Measurements from ENCODE around the gene YWHAE. TPM values are rescaled to one million over a fixed set of nuclear protein-coding genes. Genes with fewer than 3 reads are reported as not detected.
"Not testable (repeated sequence)": the region's sequence is repeated elsewhere in the genome, so short reads cannot be mapped to it uniquely, and the experiment has no call there.

The YWHAE gene
- 417 and 518 TPM in 2 replicates for total RNA-seq (2014; rRNA removed; shearing (Covaris generic))
- 210 and 236 TPM in 2 replicates for polyA plus RNA-seq (2014; cell fraction: nucleus; rRNA removed)

- DNase-seq (ENCODE audit: extremely low read depth, low read depth): peak; percentile 95
These were observed at the start of gene YWHAE for GRCh38 chr17:1399679-1400512. Gene YWHAE, minus strand, starts transcription at chr17:1400222. Its CDS starts 112 bp downstream, at chr17:1400110.

DNA sequence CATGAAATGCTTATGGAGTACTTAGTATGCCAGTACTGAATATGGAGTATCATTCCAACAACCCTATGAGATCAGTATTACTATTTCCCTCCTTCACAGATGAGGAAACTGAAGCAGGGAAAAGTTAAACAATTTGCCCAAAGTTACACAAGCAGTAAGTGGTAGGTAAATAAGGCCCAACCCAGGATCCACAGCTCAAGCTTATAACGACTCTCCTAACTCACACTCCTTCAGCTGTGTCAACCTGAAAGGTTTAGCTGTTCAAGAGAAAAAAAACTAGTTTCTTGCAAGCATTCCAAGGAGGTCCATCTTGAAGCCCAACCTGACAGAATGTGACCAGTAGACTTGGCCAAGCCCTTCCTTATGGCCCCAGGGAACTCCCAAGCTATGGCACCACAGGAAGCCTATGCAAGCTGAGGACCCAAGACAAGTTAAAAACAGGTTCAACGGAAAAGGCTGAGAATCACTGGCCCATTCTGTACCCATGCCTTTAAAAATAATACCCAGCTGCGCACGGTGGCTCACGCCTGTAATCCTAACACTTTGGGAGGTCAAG lies 49.5 kb upstream of the YWHAE start:
- no peak for DNase-seq (ENCODE audit: extremely low read depth, low read depth)

DNA sequence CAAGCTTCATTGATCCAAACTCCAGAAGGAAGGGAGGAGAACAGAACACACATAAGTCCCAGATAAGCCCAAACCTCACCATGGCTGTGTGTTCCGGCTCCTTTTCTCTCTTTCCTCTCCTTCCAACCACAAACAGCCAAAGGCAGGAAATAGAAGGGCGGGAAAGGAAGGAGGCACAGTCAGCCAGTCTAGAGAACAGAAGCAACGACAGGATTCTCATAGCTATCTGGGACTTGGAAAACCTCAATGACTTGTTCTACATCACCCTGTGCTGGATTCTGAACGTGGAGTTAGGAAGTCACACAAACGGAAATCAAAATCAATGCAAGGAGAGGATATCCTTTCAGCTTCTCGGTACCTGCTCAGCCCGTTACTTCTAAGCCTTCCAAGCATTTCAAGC lies 47.0 kb upstream of the YWHAE start:
- no peak for DNase-seq (ENCODE audit: extremely low read depth, low read depth)

DNA sequence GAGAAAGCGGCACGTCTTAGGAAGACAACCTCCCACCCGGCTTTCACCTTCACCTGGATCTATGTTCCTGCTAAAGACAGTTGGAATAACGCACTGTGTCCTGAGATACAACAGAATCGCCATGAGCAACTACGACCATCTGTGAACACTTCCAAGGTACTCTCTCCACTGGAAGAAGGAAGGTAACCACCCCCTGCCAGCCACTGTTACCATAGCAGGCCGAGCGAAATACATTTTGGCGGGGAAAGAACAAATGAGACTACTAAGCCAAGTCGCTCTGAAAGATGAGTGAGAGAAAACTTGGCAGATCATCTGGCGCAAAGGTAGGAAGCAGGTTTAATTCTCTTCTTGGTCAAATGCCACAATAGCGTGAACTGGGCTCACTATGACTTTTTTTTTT lies 46.2 kb upstream of the YWHAE start:
- no peak for DNase-seq (ENCODE audit: extremely low read depth, low read depth)

GRCh38 chr17:1445695-1446094 lies 45.7 kb upstream of the YWHAE start:
- DNase-seq (ENCODE audit: extremely low read depth, low read depth): not testable (repeated sequence)

DNA sequence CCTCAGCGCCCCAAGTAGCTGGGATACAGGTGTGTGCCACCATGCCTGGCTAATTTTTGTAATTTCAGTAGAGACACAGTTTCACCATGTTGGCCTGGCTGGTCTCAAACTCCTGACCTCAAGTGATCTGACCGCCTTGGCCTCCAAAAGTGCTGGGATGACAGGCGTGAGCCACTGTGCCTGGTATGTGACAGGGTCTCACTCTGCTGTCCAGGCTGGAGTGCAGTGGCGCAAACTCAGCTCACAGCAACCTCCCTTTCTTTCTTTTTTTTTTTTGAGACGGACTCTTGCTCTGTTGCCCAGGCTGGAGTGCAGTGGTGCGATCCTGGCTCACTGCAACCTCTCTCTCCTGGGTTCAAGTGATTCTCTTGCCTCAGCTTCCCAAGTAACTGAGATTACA lies 42.7 kb upstream of the YWHAE start:
- DNase-seq (ENCODE audit: extremely low read depth, low read depth): not testable (repeated sequence)

DNA sequence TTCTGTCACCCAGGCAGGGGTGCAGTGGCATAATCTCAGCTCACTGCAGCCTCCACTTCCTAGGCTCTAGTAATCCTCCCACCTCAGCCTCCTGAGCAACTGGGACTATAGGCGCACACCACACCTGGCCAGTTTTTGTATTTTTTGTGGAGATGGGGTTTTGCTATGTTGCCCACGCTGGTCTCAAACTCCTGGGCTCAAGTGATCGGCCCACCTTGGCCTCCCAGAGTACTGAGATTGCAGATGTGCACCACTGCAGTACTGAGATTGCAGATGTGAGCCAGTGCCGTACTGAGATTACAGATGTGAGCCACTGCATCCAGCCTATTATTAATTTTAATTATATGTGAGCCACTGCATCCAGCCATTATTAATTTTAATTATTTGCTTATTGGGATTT lies 42.2 kb upstream of the YWHAE start:
- no peak for DNase-seq (ENCODE audit: extremely low read depth, low read depth)

GRCh38 chr17:1440921-1441320 lies 40.9 kb upstream of the YWHAE start:
- DNase-seq (ENCODE audit: extremely low read depth, low read depth): no peak

GRCh38 chr17:1438593-1439083 lies 38.6 kb upstream of the YWHAE start:
- DNase-seq (ENCODE audit: extremely low read depth, low read depth): no peak

DNA sequence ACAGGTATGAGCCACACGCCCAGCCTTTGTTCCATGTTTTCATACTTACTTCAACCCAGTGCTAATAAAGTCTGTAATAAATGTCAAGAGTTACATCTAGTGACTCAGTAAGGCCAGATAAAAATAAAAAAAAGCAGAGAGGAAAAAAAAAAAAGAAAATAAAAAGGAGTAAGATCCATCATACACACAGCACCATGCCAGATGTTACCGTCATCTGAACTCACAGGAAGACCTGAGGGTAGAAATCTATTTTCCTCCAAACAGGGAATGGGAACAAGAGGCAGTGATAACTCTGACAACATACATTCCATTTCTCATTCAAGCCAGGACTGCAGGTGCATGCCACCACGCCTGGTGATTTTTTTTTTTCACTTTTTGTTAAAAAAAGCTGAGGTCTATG lies 35.3 kb upstream of the YWHAE start:
- DNase-seq (ENCODE audit: extremely low read depth, low read depth): no peak

- DNase-seq (ENCODE audit: extremely low read depth, low read depth): no peak
These were observed 34.1 kb upstream of the YWHAE start for GRCh38 chr17:1434150-1434549.

GRCh38 chr17:1431631-1432104 lies 31.6 kb upstream of the YWHAE start:
- no peak for DNase-seq (ENCODE audit: extremely low read depth, low read depth)

- DNase-seq (ENCODE audit: extremely low read depth, low read depth): no peak
These were observed 23.6 kb upstream of the YWHAE start for GRCh38 chr17:1423456-1424135.

- peak; percentile 36 for DNase-seq (ENCODE audit: extremely low read depth, low read depth)
These were observed 22.9 kb upstream of the YWHAE start for GRCh38 chr17:1422885-1423284.

DNA sequence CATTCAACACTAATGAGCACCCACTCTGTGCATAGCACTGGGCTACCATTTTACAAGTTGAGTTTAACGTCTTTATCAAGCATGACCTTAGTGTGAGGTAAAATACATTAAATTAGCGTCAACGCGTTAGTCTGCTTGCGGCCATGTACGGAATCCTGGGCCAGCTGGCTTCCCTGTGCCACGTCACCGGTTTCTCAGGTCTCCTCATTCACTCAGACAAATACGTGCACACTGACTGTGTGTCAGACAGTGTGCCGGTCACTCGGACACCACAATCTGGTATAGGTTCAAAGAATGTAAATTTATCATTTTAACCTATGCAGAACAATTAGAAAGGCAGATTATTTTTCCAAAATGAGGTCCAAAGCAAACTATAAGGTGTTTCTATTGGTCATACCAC lies 21.4 kb upstream of the YWHAE start:
- no peak for DNase-seq (ENCODE audit: extremely low read depth, low read depth)

DNA sequence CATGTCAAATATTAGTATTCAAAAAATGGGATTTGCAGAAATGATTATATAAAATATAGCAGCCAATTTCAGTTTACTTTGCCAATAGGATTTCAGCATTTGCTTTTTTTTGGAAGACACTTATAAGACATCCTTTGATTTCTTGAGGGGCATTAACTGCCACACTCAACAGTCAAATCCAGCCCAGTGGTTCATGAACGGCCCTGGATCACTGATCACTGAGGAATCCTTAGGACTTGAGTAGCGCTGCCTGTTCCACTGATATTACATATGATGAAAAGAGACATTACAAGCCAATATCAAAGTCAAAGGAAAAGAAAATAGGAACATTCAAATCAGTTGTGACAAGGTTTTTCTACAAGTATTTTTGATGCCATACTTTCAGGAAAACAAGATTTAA lies 21.0 kb upstream of the YWHAE start:
- no peak for DNase-seq (ENCODE audit: extremely low read depth, low read depth)

DNA sequence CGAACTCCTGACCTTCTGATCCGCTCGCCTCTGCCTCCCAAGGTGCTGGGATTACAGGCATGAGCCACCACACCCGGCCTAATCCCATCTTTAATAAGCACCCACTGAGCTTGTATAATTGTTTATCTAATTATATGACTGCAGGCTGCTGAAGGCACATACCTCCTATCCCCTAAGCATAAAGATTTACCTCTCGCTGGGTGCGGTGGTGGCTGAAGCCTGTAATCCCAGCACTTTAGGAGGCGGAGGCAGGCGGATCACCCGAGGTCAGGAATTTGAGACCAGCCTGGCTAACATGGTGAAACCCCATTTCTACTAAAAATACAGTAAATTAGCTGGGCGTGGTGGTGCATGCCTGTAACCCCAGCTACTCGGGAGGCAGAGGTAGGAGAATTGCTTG lies 20.1 kb upstream of the YWHAE start:
- no peak for DNase-seq (ENCODE audit: extremely low read depth, low read depth)

GRCh38 chr17:1418476-1418875 lies 18.5 kb upstream of the YWHAE start:
- not testable (repeated sequence) for DNase-seq (ENCODE audit: extremely low read depth, low read depth)

GRCh38 chr17:1416414-1416813 lies 16.4 kb upstream of the YWHAE start:
- DNase-seq (ENCODE audit: extremely low read depth, low read depth): no peak

GRCh38 chr17:1414634-1415033 lies 14.6 kb upstream of the YWHAE start:
- DNase-seq (ENCODE audit: extremely low read depth, low read depth): no peak

- DNase-seq (ENCODE audit: extremely low read depth, low read depth): no peak
These were observed 14.1 kb upstream of the YWHAE start for GRCh38 chr17:1414001-1414574.
